Measurements from ENCODE around the gene DCHS1. TPM values are rescaled to one million over a fixed set of nuclear protein-coding genes. Genes with fewer than 3 reads are reported as not detected.

The DCHS1 gene
- total and polyA plus RNA-seq, 9 of the 15 experiments (the other 6 are each of a cell fraction or from before 2014, with no cell fraction given) = 0.04 to 0.49 (median 0.14) TPM; not detected in 2

GRCh38 chr11:6631361-6631890, 24.2 kb downstream of the DCHS1 start:
- H3K36me3 ChIP-seq (ENCODE audit: control insufficient read depth, insufficient read depth, low read length) = no peaks in the 10 kb centered on the region
- ATAC-seq = no peak
- in situ Hi-C loops (cut with MboI) (no loop called here), intact Hi-C loops (cut with micrococcal nuclease) (loop anchor here (10.0 kb wide), 1 partner anchor 257 kb away; no protein-coding TSS in a partner anchor)
- H3K79me2 ChIP-seq (ENCODE audit: control insufficient read depth, insufficient read depth, low read length) = no peaks in the 10 kb centered on the region
- no TSS peak for BruUV-seq (replicated peaks)
- CTCF ChIA-PET (ENCODE audit: low intra/inter-chr PET ratio) = no interaction called here
- H3K4me3 ChIP-seq = no peak overlapping the region
- H3K9ac ChIP-seq (ENCODE audit: insufficient read depth in 1 of 2, low read depth in 2 of 2, low read length in 2 of 2) = no peak overlapping the region
- POLR2A ChIA-PET = interaction anchor here (0.7 to 2.7 kb wide), 7 partner anchors 10 to 149 kb away, joined by 3 to 13 read pairs (median 4); partner anchors contain the start of gene TPP1
- WGBS (ENCODE audit: insufficient coverage, low coverage, missing lambda C conversion rate) = 48% methylated on average over 11 of the region's 11 CpGs
- peaks cover 11 to 23% of the 10 kb centered on the region in 2 experiments for H3K4me1 ChIP-seq (replicated peaks in 1 of 2; ENCODE audit: control insufficient read depth in 2 of 2, insufficient read depth in 2 of 2, low read length in 2 of 2)
- H2AFZ ChIP-seq (ENCODE audit: low read depth, low read length) = no peak overlapping the region
- no peak for FAIRE-seq
- H3K4me2 ChIP-seq (ENCODE audit: insufficient read depth, low read length) = no peak overlapping the region
- H3K27me3 ChIP-seq (ENCODE audit: control insufficient read depth in 2 of 2, insufficient read depth in 2 of 2, low read length in 2 of 2) = peaks cover 3 to 12% of the 10 kb centered on the region in 2 experiments; a peak in 3 of 5 replicates
- no peak for DNase-seq (ENCODE audit: extremely low read depth in 1 of 4, low spot score in 3 of 4)
- H3K9me3 ChIP-seq (replicated peaks; ENCODE audit: control insufficient read depth, insufficient read depth, low read depth, low read length) = no peaks in the 10 kb centered on the region
- no peaks in the 10 kb centered on the region for H4K20me1 ChIP-seq (replicated peaks; ENCODE audit: control insufficient read depth, insufficient read depth, low read length)
- H3K9me1 ChIP-seq (ENCODE audit: control insufficient read depth, insufficient read depth, low read length) = no peaks in the 10 kb centered on the region
- no peak overlapping the region for H3K27ac ChIP-seq (ENCODE audit: extremely low read depth, low read depth, low read length)
- TF ChIP-seq ZNF316 (IDR thresholded peaks at IDR 0.05) = peak; percentile 8; the same call in 1 of the 2 replicates
- no peak for TF ChIP-seq ZBTB9 (CRISPR knock-in tag; IDR thresholded peaks at IDR 0.05)
- TF ChIP-seq ZBTB11 (CRISPR knock-in tag; IDR thresholded peaks at IDR 0.05) = no peak
- no peak for TF ChIP-seq DLX4 (CRISPR knock-in tag; IDR thresholded peaks at IDR 0.05)

Data from K562 (cell line).